H1 (cell line): ENCODE data around the gene SMARCC2. TPM values are rescaled to one million over a fixed set of nuclear protein-coding genes. Genes with fewer than 3 reads are reported as not detected.

ENCODE experiments used
- CEBPB ChIP-seq: IDR thresholded peaks from 2 replicates; pipeline ENCODE4 v1.6.1; 2012; ENCODE audit warnings: low read depth, low read length
- NRF1 ChIP-seq: IDR thresholded peaks from 2 replicates; pipeline ENCODE4 v1.6.1; 2011; ENCODE audit warnings: mild to moderate bottlenecking, low read depth, low read length, improper control_type of control experiment
- RFX5 ChIP-seq: IDR thresholded peaks from 2 replicates; pipeline ENCODE4 v1.6.1; 2011; ENCODE audit warnings: low read depth, low read length, improper control_type of control experiment, borderline replicate concordance
- RXRA ChIP-seq: IDR thresholded peaks from 2 replicates; pipeline ENCODE4 v1.6.1; 2011; ENCODE audit warnings: low read depth, mild to moderate bottlenecking, low read length, moderate library complexity; ENCODE audit not compliant: insufficient read depth
- TAF1 ChIP-seq: IDR thresholded peaks from 2 replicates; pipeline ENCODE4 v1.6.1; 2011; ENCODE audit warnings: mild to moderate bottlenecking, low read depth, low read length
- USF2 ChIP-seq: IDR thresholded peaks from 2 replicates; pipeline ENCODE4 v1.6.1; 2011; ENCODE audit warnings: low read length, improper control_type of control experiment
- polyA plus RNA-seq, 7 experiments: library from polyadenylated mRNA; depleted of rRNA in 3 of 7; stranded (reverse) in 5 of 7; unstranded in 2 of 7; fragments of >200 nt in 5 of 7; fragments of 200-250 nt in 2 of 7; gene quantifications; 1 replicate in 5 of 7; 2 replicates in 1 of 7; 4 replicates in 1 of 7; pipeline versions ENCODE4 v1.2.1 to v1.2.3, GENCODE V29; 2011 to 2013; ENCODE audit warnings: missing spikeins in 2 of 7, mixed read lengths in 2 of 7
- total RNA-seq: library from RNA; stranded (reverse); fragmentation: NEBNext Ultra II Directional; extraction: Animal tissue kit (Norgen Biotek cat#: 25700); gene quantifications from 2 replicates; pipeline ENCODE4 v1.2.1, GENCODE V29; 2021

SMARCC2 gene
- total and polyA plus RNA-seq, 2 of the 8 experiments (the other 6 are each of a cell fraction or from before 2014, with no cell fraction given), result 33.9 to 78.5 TPM

GRCh38 chr12:56128670-56129205, 60.5 kb downstream of the SMARCC2 start (continued):
- TF ChIP-seq RXRA (no peak), NRF1 (no peak), RFX5 (no peak), USF2 (no peak), CEBPB (no peak), TAF1 (no peak; the same call in 1 of the 2 replicates)
